ENCODE measurements around the gene C15orf40.
"Not testable (repeated sequence)": the region's sequence is repeated elsewhere in the genome, so short reads cannot be mapped to it uniquely, and the experiment has no call there.

C15orf40 gene

GRCh38 chr15:82950746-82951370, 60.6 kb downstream of the C15orf40 start:
- no peak for FAIRE-seq

GRCh38 chr15:82950295-82950694, 61.1 kb downstream of the C15orf40 start:
- no peak for FAIRE-seq

- no peak for FAIRE-seq
These were observed 65.2 kb downstream of the C15orf40 start for GRCh38 chr15:82946155-82946701.

GRCh38 chr15:82945326-82945725, 66.1 kb downstream of the C15orf40 start:
- no peak for FAIRE-seq

GRCh38 chr15:82944821-82945220, 66.6 kb downstream of the C15orf40 start:
- FAIRE-seq: no peak

- FAIRE-seq: no peak
These were observed 67.4 kb downstream of the C15orf40 start for GRCh38 chr15:82944056-82944455.

GRCh38 chr15:82943176-82943575, 68.3 kb downstream of the C15orf40 start:
- no peak for FAIRE-seq

- FAIRE-seq: no peak
These were observed 68.7 kb downstream of the C15orf40 start for GRCh38 chr15:82942691-82943090.

GRCh38 chr15:82939678-82940077, 71.8 kb downstream of the C15orf40 start:
- FAIRE-seq: not testable (repeated sequence)

Data from TTC549 (cell line).